GM19463 (cell line): ENCODE results near the gene SVIL.

Source experiments
- ATAC-seq: cut with Tn5 transposase; IDR thresholded peaks from one replicate; pipeline ENCODE4 v1.9.1; 2021; ENCODE audit warnings: mild to moderate bottlenecking, moderate library complexity; ENCODE audit not compliant: unreplicated experiment

The SVIL gene

GRCh38 chr10:29634764-29635625 lies at the start of gene SVIL:
SVIL (minus strand) TSS chr10:29634971; CDS start chr10:29555058, 79,913 bp downstream.
- no peak for ATAC-seq

GRCh38 chr10:29681676-29682448 lies 47.1 kb upstream of the SVIL start:
- peak; percentile 78 for ATAC-seq

GRCh38 chr10:29680091-29680490 lies 45.3 kb upstream of the SVIL start:
- ATAC-seq = no peak

- no peak for ATAC-seq
Measured at GRCh38 chr10:29676732-29677131, 42.0 kb upstream of the SVIL start.

- ATAC-seq = no peak
Measured at GRCh38 chr10:29675984-29676383, 41.2 kb upstream of the SVIL start.

GRCh38 chr10:29671968-29672367 lies 37.2 kb upstream of the SVIL start:
- no peak for ATAC-seq

- no peak for ATAC-seq
Measured at GRCh38 chr10:29671228-29671780, 36.5 kb upstream of the SVIL start.

GRCh38 chr10:29670761-29671160 lies 36.0 kb upstream of the SVIL start:
- no peak for ATAC-seq

GRCh38 chr10:29669149-29669548 lies 34.4 kb upstream of the SVIL start:
- no peak for ATAC-seq

GRCh38 chr10:29668628-29669027 lies 33.9 kb upstream of the SVIL start:
- ATAC-seq = no peak

- no peak for ATAC-seq
Measured at GRCh38 chr10:29667191-29667590, 32.4 kb upstream of the SVIL start.

- no peak for ATAC-seq
Measured at GRCh38 chr10:29666201-29666600, 31.4 kb upstream of the SVIL start.

- ATAC-seq = no peak
Measured at GRCh38 chr10:29663718-29664117, 28.9 kb upstream of the SVIL start.

GRCh38 chr10:29658984-29659965 lies 24.5 kb upstream of the SVIL start:
- ATAC-seq = peak; percentile 98

GRCh38 chr10:29657719-29658274 lies 23.0 kb upstream of the SVIL start:
- no peak for ATAC-seq

- no peak for ATAC-seq
Measured at GRCh38 chr10:29656451-29656992, 21.8 kb upstream of the SVIL start.

GRCh38 chr10:29652192-29652591 lies 17.4 kb upstream of the SVIL start:
- no peak for ATAC-seq

- ATAC-seq = no peak
Measured at GRCh38 chr10:29651767-29652166, 17.0 kb upstream of the SVIL start.

GRCh38 chr10:29650552-29650944 lies 15.8 kb upstream of the SVIL start:
- no peak for ATAC-seq
